ENCODE results near the gene STING1.
"Not testable (repeated sequence)": the region's sequence is repeated elsewhere in the genome, so short reads cannot be mapped to it uniquely, and the experiment has no call there.

The STING1 gene

GRCh38 chr5:139482050-139482889 lies at the start of gene STING1:
Gene STING1, minus strand, starts transcription at chr5:139482758. Its CDS starts 1,054 bp downstream, at chr5:139481704.
- FAIRE-seq: no peak

- no peak for FAIRE-seq
Measured at GRCh38 chr5:139531772-139532169, 49.2 kb upstream of the STING1 start.

- FAIRE-seq: not testable (repeated sequence)
Measured at GRCh38 chr5:139530079-139530478, 47.5 kb upstream of the STING1 start.

GRCh38 chr5:139528695-139529094 lies 46.1 kb upstream of the STING1 start:
- not testable (repeated sequence) for FAIRE-seq

- FAIRE-seq: not testable (repeated sequence)
Measured at GRCh38 chr5:139527896-139528467, 45.4 kb upstream of the STING1 start.

GRCh38 chr5:139527090-139527470 lies 44.5 kb upstream of the STING1 start:
- FAIRE-seq: not testable (repeated sequence)

GRCh38 chr5:139526309-139527089 lies 43.9 kb upstream of the STING1 start:
- not testable (repeated sequence) for FAIRE-seq

GRCh38 chr5:139525586-139526308 lies 43.2 kb upstream of the STING1 start:
- FAIRE-seq: not testable (repeated sequence)

GRCh38 chr5:139524940-139525585 lies 42.5 kb upstream of the STING1 start:
- no peak for FAIRE-seq

GRCh38 chr5:139524446-139524845 lies 41.9 kb upstream of the STING1 start:
- no peak for FAIRE-seq

DNA sequence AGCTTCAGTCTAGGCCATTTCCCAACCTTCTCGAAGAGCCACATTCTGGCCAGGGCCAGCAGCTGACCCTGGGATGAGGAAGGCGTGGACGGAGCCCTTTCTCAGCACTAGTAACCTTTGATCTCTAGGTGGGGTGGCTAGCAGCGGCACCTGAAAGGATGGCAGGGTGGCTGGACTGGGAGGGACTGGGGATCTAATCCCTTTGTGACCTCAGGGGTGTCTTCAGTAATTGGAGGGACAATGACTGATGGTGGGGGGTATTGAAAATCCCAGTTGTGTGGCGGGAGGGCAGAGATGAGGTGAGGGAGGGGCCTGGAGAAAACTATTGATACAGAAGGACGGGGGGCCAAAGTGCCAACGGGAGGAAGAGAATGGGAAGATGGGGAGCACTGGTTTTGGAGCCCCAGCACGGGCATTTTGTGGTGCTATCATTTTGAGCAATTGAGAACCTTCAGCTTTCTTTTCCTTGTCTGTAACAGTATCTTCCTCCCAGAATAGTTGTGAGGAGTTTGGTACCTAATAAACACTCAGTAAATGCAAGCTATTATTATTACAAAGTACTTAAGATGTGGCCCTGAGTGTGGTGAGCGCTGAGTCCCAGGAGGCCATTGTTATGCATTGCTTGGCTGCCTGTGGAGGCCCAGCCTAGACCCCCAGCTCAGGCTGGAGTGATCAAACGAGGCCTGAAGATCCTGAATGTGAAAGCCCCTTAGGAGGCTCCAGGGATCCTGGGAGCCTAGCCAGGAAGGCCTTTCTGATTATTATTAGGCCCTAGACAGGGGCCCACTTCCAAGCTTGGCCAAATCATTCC lies 41.3 kb upstream of the STING1 start:
- FAIRE-seq: no peak

DNA sequence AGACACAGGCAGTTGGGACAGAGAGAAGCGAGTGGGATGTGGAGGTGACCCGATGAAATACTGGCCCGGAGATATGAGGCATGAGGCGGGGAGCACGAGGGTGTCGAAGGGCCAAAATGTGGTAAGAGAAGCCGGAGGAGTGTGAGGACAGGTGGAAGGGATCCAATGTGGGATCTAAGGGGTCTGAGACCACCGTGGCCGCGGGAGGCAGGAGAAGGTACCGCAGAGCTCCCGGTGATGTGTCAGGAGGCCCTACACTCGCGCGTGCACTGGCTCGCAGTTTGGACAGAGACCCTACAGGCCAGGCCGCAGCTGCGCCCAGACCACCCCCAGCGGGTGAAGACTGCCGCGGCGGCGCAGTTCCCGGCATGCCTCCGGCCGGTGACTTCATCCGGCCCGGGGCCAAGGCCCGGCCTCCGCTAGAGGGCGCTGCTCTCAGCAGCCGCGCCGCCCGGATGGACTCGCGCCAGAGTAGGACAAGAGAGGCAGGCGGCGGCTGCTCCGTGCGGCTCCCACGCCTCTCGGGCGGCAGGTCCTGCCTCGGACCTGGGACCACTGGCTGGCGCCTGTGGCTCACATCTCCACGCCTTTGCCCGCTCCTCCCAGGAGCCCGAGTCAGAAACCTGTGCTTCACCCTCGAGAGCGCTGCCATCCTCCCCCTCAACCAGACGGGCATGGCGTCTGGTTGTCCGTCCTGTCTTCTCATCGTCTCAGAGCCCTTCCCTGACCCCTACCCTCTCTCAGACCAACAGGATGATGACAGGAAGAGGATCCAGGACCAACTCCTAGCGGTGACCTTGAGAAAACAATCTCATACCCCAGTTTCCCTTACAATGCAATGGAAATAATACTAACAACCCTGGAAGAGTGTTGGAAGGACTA lies 35.4 kb upstream of the STING1 start:
- no peak for FAIRE-seq

- FAIRE-seq: no peak
Measured at GRCh38 chr5:139514486-139514856, 31.9 kb upstream of the STING1 start.

- FAIRE-seq: no peak
Measured at GRCh38 chr5:139513852-139514485, 31.4 kb upstream of the STING1 start.

GRCh38 chr5:139513434-139513833 lies 30.9 kb upstream of the STING1 start:
- FAIRE-seq: not testable (repeated sequence)

- FAIRE-seq: no peak
Measured at GRCh38 chr5:139512786-139513390, 30.3 kb upstream of the STING1 start.

- not testable (repeated sequence) for FAIRE-seq
Measured at GRCh38 chr5:139504722-139505121, 22.2 kb upstream of the STING1 start.

DNA sequence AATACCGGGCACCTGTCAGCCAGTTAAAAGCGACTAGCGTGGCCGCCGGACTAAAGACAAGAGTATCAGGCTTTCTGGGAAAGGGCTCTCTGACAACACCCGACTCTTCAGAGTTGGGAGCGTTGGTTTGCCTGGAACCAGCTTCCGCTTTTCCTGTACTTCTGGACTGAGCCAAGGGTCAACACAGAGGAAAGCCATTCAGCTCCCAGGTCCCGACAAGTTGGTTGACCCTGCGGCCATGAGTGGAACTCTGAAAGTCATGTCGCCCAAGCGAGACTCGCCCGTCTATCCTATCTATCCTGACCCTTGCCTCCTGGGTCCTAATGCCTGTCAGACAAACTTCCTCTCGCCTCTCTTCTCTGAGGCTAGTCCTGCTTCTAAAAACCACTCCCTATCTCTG lies 21.3 kb upstream of the STING1 start:
- FAIRE-seq: not testable (repeated sequence)

DNA sequence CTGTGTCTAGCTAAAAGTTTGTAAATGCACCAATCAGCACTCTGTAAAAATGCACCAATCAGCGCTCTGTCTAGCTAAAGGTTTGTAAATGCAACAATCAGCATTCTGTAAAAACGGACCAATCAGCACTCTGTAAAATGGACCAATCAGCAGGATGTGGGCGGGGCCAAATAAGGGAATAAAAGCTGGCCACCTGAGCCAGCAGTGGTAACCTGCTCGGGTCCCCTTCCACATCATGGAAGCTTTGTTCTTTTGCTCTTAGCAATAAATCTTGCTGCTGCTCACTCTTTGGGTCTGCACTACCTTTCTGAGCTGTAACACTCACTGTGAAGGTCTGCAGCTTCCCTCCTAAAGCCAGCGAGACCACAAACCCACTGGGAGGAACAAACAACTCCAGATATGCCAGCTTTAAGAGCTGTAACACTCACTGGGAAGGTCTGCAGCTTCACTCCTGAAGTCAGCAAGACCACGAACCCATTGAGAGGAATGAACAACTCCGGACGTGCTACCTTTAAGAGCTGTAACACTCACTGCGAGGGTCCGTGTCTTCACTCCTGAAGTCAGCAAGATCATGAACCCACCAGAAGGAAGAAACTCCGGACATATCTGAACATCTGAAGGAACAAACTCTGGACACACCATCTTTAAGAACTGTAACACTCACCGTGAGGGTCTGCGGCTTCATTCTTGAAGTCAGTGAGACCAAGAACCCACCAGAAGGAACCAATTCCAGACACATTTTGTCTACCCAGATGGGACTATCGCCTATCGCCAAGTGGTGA lies 20.7 kb upstream of the STING1 start:
- not testable (repeated sequence) for FAIRE-seq
